ENCODE measurements around the gene PROSER3.

The PROSER3 gene

DNA sequence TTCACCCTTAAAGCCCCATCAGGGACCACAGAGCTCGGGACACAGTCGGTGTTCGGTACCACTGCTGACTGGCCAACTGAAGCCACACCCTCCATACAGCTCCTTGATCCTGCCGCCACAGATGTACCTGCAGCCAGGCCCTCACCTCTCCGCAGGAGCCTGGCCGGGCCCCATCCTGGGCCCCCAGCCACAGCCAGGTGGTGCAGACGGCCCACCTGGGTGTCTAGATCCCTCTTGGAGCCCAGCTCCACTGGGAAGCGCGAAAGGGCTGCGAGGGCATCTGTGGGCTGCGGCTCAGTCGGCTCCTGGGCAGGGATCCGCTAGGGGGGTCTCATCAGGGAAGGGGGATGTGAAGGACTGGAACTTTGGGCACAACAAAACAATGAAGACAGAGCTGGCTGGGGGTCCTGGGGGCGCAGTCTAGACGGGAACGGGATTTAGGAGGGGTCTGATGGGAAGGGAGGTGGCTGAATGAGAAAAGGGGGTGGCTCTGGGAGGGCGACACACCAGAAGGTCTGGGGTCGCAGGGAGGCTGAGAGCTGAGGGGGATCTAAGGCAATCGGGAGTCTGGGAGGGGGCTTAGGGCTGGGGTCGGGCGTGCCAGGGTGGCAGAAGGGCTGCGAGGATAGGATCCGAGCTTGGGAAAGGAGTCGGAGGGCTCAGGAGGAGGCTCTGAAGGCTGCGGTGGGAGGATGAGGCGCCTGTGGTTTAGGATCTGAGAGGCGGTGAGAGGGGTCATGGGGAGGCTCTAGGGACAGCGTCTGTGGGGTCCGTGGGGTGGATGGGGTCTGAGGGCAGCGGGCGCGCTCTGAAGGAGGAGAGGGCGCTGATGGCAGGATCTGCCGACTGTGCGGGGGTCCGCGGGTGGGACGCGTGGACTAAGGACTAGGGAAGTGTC lies 38.9 kb downstream of the PROSER3 start:
- no peak for DNase-seq (ENCODE audit: low read depth)
- no peak overlapping the region for H3K4me3 ChIP-seq (ENCODE audit: low read length)
- TF ChIP-seq CTCF (conservative IDR thresholded peaks at IDR 0.05; ENCODE audit: low read depth, low read length) = no peak

GRCh38 chr19:35797663-35798062 lies 39.7 kb downstream of the PROSER3 start:
- TF ChIP-seq CTCF (conservative IDR thresholded peaks at IDR 0.05; ENCODE audit: low read depth, low read length) = no peak
- no peak for DNase-seq (ENCODE audit: low read depth)
- peak overlapping the region; percentile 19 for H3K4me3 ChIP-seq (ENCODE audit: low read length)

DNA sequence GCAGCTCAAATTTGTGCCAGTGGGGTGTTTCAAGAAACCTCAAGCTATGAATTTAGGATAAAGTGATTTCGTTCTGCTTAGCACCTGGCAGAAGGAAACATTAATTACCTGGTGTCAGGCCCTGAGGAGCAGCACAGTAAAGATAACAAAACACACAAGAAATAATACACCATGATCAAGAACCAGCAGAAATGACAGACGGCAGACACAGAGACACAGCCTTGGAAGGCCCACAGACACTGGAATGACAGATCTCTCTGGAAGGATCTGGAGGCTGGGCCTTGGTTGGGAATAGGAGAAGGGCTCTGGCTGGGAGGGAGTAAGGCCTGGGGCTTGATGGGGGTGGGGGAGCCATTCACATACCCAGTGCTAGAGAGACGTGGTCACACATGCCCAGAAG lies 43.9 kb downstream of the PROSER3 start:
- no peak for TF ChIP-seq CTCF (conservative IDR thresholded peaks at IDR 0.05; ENCODE audit: low read depth, low read length)
- no peak for DNase-seq (ENCODE audit: low read depth)
- no peak overlapping the region for H3K4me3 ChIP-seq (ENCODE audit: low read length)

- TF ChIP-seq CTCF (conservative IDR thresholded peaks at IDR 0.05; ENCODE audit: low read depth, low read length) = no peak
- no peak for DNase-seq (ENCODE audit: low read depth)
- H3K4me3 ChIP-seq (ENCODE audit: low read length) = no peak overlapping the region
Measured at GRCh38 chr19:35805526-35806102, 47.6 kb downstream of the PROSER3 start.

DNA sequence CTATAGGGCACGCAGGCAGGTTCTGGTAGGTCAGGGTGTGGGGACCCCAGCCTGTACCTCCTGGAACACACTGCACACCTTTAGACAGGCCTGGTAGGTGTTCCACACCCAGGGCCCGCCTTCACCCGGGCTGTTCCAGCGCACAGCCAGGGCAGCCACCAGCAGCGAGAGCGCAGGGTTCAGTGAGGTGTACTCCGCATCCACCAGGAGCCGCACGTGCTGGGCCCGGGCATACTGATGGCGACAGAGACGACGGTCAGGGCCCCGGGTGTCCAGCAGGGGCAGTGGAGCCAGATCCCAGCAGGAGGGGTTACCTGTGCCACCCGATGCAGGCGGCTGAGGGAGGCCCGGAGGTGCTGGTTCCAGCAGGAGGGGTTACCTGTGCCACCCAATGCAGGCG lies 48.6 kb downstream of the PROSER3 start:
- no peak for TF ChIP-seq CTCF (conservative IDR thresholded peaks at IDR 0.05; ENCODE audit: low read depth, low read length)
- no peak overlapping the region for H3K4me3 ChIP-seq (ENCODE audit: low read length)
- no peak for DNase-seq (ENCODE audit: low read depth)

DNA sequence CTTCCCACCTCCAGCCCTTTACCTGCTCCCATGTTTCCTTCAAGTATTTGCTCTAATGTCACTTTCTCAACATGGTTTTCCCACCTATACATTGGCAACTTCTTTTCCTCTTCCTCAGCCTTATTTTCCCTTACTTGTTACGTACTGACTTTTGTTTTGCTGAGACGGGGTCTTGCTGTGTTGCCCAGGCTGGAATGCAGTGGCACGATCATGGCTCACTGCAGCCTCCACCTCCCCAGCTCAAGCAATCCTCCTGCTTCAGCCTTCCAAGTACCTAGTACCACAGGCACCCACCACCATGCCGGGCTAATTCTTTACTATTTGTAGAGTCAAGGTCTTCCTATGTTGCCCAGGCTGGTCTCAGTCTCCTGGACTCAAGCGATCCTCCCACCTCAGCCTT lies 49.7 kb downstream of the PROSER3 start:
- no peak for TF ChIP-seq CTCF (conservative IDR thresholded peaks at IDR 0.05; ENCODE audit: low read depth, low read length)
- no peak overlapping the region for H3K4me3 ChIP-seq (ENCODE audit: low read length)
- DNase-seq (ENCODE audit: low read depth) = no peak
